ENCODE results near the gene GHITM.

DNA sequence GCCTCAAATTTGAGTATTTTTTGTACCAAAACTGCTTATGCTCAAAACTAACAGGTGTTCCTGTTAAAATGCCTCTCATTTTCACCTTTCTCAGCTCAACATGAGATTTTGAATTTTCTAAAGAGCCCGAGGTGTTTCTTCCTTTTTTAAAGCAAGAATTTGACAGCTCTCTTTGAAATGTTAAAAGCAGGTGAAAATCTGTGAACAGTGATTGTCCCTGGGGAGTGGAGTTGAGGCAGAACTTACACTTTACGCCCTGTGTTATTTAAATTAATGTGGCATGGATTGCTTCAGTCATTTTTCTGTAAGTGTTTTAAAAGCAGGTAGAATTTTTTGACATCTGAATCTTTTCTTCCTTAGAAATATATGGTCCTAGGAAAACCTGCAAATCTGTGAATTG, 25.1 kb downstream of the GHITM start:
- TF ChIP-seq, protein P1, sequence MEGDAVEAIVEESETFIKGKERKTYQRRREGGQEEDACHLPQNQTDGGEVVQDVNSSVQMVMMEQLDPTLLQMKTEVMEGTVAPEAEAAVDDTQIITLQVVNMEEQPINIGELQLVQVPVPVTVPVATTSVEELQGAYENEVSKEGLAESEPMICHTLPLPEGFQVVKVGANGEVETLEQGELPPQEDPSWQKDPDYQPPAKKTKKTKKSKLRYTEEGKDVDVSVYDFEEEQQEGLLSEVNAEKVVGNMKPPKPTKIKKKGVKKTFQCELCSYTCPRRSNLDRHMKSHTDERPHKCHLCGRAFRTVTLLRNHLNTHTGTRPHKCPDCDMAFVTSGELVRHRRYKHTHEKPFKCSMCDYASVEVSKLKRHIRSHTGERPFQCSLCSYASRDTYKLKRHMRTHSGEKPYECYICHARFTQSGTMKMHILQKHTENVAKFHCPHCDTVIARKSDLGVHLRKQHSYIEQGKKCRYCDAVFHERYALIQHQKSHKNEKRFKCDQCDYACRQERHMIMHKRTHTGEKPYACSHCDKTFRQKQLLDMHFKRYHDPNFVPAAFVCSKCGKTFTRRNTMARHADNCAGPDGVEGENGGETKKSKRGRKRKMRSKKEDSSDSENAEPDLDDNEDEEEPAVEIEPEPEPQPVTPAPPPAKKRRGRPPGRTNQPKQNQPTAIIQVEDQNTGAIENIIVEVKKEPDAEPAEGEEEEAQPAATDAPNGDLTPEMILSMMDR (IDR thresholded peaks at IDR 0.05; ENCODE audit: insufficient read depth, low read length, poor library complexity, severe bottlenecking): no peak
- no peak for TF ChIP-seq EZH2phosphoT487 (conservative IDR thresholded peaks at IDR 0.05; ENCODE audit: low read length)

Measured in SU-DHL-6 (cell line).